ACHN (cell line): Measurements from ENCODE around the gene PKP1.

Experiments used
- DNase-seq: peaks from one replicate; pipeline ENCODE4 v3.0.0-alpha.2; 2015
- in situ Hi-C: cut with HindIII; loops from 2 replicates; pipeline ENCODE4 v1.10.0; 2017; ENCODE audit warnings: low sequenced_read_pairs, low pct_ligation_motif_present, low pct_unique_long_range_greater_than_20kb

PKP1 gene

GRCh38 chr1:201355471-201355870, 72.2 kb downstream of the PKP1 start:
- in situ Hi-C loops = no loop called here
- no peak for DNase-seq

- no peak for DNase-seq
- in situ Hi-C loops = no loop called here
These were observed 72.9 kb downstream of the PKP1 start for GRCh38 chr1:201356236-201356635.

- DNase-seq = no peak
- in situ Hi-C loops = no loop called here
These were observed 73.4 kb downstream of the PKP1 start for GRCh38 chr1:201356701-201357100.

- in situ Hi-C loops = no loop called here
- no peak for DNase-seq
These were observed 73.9 kb downstream of the PKP1 start for GRCh38 chr1:201357211-201357610.

GRCh38 chr1:201357636-201358348, 74.5 kb downstream of the PKP1 start:
- in situ Hi-C loops = no loop called here
- DNase-seq = no peak

- DNase-seq = no peak
- in situ Hi-C loops = no loop called here
These were observed 75.3 kb downstream of the PKP1 start for GRCh38 chr1:201358596-201358995.

- DNase-seq = no peak
- in situ Hi-C loops = no loop called here
These were observed 75.9 kb downstream of the PKP1 start for GRCh38 chr1:201359031-201359872.

- DNase-seq = no peak
- in situ Hi-C loops = no loop called here
These were observed 76.5 kb downstream of the PKP1 start for GRCh38 chr1:201359873-201360210.

GRCh38 chr1:201360486-201360885, 77.2 kb downstream of the PKP1 start:
- DNase-seq = no peak
- in situ Hi-C loops = no loop called here

GRCh38 chr1:201360901-201361651, 77.8 kb downstream of the PKP1 start:
- in situ Hi-C loops = no loop called here
- no peak for DNase-seq

GRCh38 chr1:201361652-201362504, 78.6 kb downstream of the PKP1 start:
- in situ Hi-C loops = no loop called here
- DNase-seq = peak; percentile 56

GRCh38 chr1:201362906-201363305, 79.6 kb downstream of the PKP1 start:
- in situ Hi-C loops = no loop called here
- DNase-seq = no peak

- in situ Hi-C loops = no loop called here
- no peak for DNase-seq
These were observed 80.2 kb downstream of the PKP1 start for GRCh38 chr1:201363467-201363866.

GRCh38 chr1:201364808-201365105, 81.5 kb downstream of the PKP1 start:
- in situ Hi-C loops = no loop called here
- no peak for DNase-seq

- in situ Hi-C loops = no loop called here
- DNase-seq = no peak
These were observed 81.9 kb downstream of the PKP1 start for GRCh38 chr1:201365251-201365650.

GRCh38 chr1:201366696-201367095, 83.4 kb downstream of the PKP1 start:
- in situ Hi-C loops = no loop called here
- DNase-seq = no peak

- in situ Hi-C loops = no loop called here
- DNase-seq = no peak
These were observed 85.9 kb downstream of the PKP1 start for GRCh38 chr1:201369209-201369608.

- in situ Hi-C loops = no loop called here
- DNase-seq = no peak
These were observed 87.2 kb downstream of the PKP1 start for GRCh38 chr1:201370500-201370899.

- in situ Hi-C loops = no loop called here
- DNase-seq = no peak
These were observed 88.0 kb downstream of the PKP1 start for GRCh38 chr1:201371276-201371675.
